Measurements from ENCODE around the gene RNASE8.
A peak's percentile ranks its signal among the peaks of the same experiment; 100 is the strongest.
"Not testable (repeated sequence)": the region's sequence is repeated elsewhere in the genome, so short reads cannot be mapped to it uniquely, and the experiment has no call there.

RNASE8 gene

GRCh38 chr14:21057803-21058675 lies at the start of gene RNASE8:
Gene RNASE8, plus strand, starts transcription at chr14:21057822. Its CDS starts 71 bp downstream, at chr14:21057893.
- DNase-seq (ENCODE audit: low spot score) = no peak

GRCh38 chr14:21009721-21010120 lies 47.9 kb upstream of the RNASE8 start:
- DNase-seq (ENCODE audit: low spot score) = not testable (repeated sequence)

- no peak for DNase-seq (ENCODE audit: low spot score)
These were observed 46.5 kb upstream of the RNASE8 start for GRCh38 chr14:21011136-21011535.

GRCh38 chr14:21014761-21015190 lies 42.8 kb upstream of the RNASE8 start:
- peak; percentile 73 for DNase-seq (ENCODE audit: low spot score)

GRCh38 chr14:21015312-21015711 lies 42.3 kb upstream of the RNASE8 start:
- no peak for DNase-seq (ENCODE audit: low spot score)

GRCh38 chr14:21016413-21017190 lies 41.0 kb upstream of the RNASE8 start:
- DNase-seq (ENCODE audit: low spot score) = no peak

GRCh38 chr14:21017528-21018245 lies 39.9 kb upstream of the RNASE8 start:
- no peak for DNase-seq (ENCODE audit: low spot score)

- no peak for DNase-seq (ENCODE audit: low spot score)
These were observed 39.3 kb upstream of the RNASE8 start for GRCh38 chr14:21018286-21018685.

GRCh38 chr14:21018781-21019180 lies 38.8 kb upstream of the RNASE8 start:
- no peak for DNase-seq (ENCODE audit: low spot score)

GRCh38 chr14:21019366-21019765 lies 38.3 kb upstream of the RNASE8 start:
- no peak for DNase-seq (ENCODE audit: low spot score)

- DNase-seq (ENCODE audit: low spot score) = no peak
These were observed 36.6 kb upstream of the RNASE8 start for GRCh38 chr14:21020977-21021545.

- no peak for DNase-seq (ENCODE audit: low spot score)
These were observed 34.9 kb upstream of the RNASE8 start for GRCh38 chr14:21022686-21023085.

- DNase-seq (ENCODE audit: low spot score) = no peak
These were observed 34.4 kb upstream of the RNASE8 start for GRCh38 chr14:21023174-21023573.

- no peak for DNase-seq (ENCODE audit: low spot score)
These were observed 33.6 kb upstream of the RNASE8 start for GRCh38 chr14:21023817-21024584.

- peak; percentile 49 for DNase-seq (ENCODE audit: low spot score)
These were observed 32.8 kb upstream of the RNASE8 start, which contains the start of gene NDRG2 for GRCh38 chr14:21024585-21025370. Gene NDRG2, minus strand, starts transcription at chr14:21025061. Its CDS starts 1,746 bp downstream, at chr14:21023315.

- no peak for DNase-seq (ENCODE audit: low spot score)
These were observed 32.0 kb upstream of the RNASE8 start for GRCh38 chr14:21025371-21026273.

GRCh38 chr14:21026274-21026987 lies 31.2 kb upstream of the RNASE8 start:
- DNase-seq (ENCODE audit: low spot score) = no peak

GRCh38 chr14:21026988-21027315 lies 30.7 kb upstream of the RNASE8 start:
- DNase-seq (ENCODE audit: low spot score) = no peak

GRCh38 chr14:21029917-21030316 lies 27.7 kb upstream of the RNASE8 start, which contains the start of gene TPPP2:
Gene TPPP2, plus strand, starts transcription at chr14:21030217. Its CDS starts 365 bp downstream, at chr14:21030582.
- DNase-seq (ENCODE audit: low spot score) = no peak

Measured in AG08396 (cell line).